PC-3 (cell line): ENCODE data around the gene ABCC5.

Experiments
- CTCF ChIP-seq: fragments of 300-600 bp; sonication (generic); conservative IDR thresholded peaks from 2 replicates; pipeline ENCODE4 v1.5.1; 2017; ENCODE audit warnings: antibody characterized with exemption, low read depth, mild to moderate bottlenecking, low read length
- EZH2 ChIP-seq: fragments of 300-600 bp; sonication (generic); IDR thresholded peaks from one replicate; pipeline ENCODE4 v1.6.1; 2017; ENCODE audit warnings: antibody characterized with exemption, mild to moderate bottlenecking, low read length; ENCODE audit not compliant: unreplicated experiment

GRCh38 chr3:183949690-183950089, 68.0 kb downstream of the ABCC5 start:
- TF ChIP-seq CTCF (no peak), EZH2 (no peak)
